GM18519 (cell line): Measurements from ENCODE around the gene ZNF142.

Experiments used
- ATAC-seq: cut with Tn5 transposase; IDR thresholded peaks from one replicate; pipeline ENCODE4 v1.9.1; 2021; ENCODE audit warnings: mild to moderate bottlenecking, moderate library complexity; ENCODE audit not compliant: unreplicated experiment, low FRiP score

The ZNF142 gene

GRCh38 chr2:218648088-218648786 is 11.2 kb downstream of the ZNF142 start:
- ATAC-seq: no peak

GRCh38 chr2:218645126-218645525 is 14.3 kb downstream of the ZNF142 start:
- no peak for ATAC-seq

DNA sequence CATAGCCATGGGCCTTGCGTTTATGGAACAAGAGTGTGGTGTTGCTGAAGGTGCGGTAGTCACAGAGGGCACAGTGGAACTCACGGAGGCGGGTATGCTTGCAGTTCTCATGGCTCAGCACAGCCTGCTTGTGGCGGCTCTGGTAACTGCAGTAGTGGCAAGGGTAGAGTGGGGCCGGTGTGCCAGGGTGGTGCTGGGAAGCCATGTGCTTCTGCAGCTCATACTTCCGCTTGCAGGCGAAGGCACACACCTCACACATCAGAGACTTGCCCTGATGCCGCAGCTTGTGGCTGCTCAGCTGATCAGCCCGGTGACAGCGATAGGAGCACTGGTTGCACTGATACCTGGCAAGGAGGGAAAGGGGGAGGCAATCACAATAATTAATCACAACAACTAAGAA is 14.7 kb downstream of the ZNF142 start:
- no peak for ATAC-seq

DNA sequence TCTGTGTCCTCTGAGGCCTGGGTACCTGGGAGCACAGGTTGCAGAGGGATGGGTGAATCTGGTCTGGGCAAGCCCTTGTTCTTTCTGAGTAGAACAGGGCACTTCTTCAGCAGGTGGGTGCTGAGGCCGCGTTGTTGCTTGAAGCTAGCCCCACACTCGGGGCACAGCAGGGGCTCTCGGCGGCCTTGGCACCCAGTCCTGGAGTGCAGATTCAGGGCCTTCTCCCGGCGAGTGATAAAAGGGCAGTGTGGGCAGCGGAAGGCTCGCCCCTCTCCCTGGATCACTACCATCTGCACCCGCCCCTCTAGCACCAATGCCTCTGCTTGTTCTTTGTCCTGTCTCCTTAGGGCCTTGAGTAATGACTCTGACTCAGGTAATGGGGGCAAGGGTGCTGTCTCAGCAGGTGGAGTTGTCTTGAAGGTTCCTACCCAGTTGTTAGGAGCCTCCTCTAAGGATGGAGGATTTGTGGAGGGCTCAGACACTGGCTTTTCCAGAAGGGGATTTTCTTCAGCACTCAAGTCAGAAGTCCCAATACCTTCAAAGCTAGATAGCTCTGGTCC is 15.6 kb downstream of the ZNF142 start:
- ATAC-seq: no peak

DNA sequence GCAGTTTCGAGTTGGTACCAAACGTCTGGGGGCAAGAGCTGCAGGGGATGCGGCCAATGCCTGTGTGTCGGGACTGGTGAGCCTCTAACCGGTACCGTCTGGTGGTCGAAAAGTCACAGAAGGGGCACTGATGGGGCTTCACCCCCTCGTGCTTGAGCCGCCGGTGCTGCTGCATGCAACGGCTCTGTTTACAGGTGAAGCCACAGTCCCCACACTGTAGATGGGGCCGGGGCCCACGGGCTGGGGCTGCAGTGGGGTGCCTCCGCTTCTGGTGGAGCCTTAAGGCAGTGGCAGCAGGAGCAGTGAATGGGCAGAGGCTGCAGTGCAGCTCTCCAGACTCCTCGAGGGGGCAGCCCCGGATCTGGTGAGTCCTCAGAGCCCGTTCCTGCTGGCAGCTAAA is 16.6 kb downstream of the ZNF142 start:
- ATAC-seq: no peak

GRCh38 chr2:218642121-218642656 is 17.2 kb downstream of the ZNF142 start:
- ATAC-seq: no peak

DNA sequence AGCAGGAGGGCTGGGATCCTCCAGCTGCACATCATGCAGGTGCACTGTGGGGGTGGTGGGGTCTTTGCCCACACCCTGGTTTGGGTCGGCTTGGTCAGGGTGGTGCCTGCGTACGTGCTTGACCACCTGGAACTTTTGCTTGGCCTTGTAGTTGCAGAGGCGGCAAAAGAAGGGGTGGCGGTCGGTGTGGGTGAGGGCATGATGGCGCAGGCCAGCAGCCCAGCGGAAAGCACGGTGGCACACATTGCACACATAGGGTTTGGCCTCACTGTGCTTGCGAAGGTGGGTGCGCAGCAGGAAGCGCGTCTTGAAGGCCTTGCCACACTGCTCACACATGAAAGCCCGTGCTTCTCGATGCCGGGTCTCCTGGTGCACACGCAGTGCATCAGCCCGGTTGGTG is 21.1 kb downstream of the ZNF142 start:
- no peak for ATAC-seq

DNA sequence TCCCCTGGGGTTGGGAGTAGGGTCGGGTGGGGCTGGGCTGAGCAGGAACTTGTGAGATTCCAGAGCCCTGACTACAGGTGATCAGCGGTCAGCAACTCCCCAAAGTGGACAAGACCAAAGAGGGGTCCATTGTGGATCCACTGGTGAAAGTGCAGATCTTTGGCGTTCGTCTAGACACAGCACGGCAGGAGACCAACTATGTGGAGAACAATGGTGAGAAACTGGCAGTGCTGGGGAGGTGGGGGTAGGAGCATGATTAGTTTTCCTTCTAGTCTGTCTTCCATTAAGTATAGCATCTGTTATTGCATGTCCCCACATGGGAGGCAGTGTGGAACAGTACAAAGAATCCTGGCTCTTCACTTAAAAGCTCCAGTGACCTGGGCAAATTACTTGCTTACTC is 23.7 kb downstream of the ZNF142 start:
- no peak for ATAC-seq

DNA sequence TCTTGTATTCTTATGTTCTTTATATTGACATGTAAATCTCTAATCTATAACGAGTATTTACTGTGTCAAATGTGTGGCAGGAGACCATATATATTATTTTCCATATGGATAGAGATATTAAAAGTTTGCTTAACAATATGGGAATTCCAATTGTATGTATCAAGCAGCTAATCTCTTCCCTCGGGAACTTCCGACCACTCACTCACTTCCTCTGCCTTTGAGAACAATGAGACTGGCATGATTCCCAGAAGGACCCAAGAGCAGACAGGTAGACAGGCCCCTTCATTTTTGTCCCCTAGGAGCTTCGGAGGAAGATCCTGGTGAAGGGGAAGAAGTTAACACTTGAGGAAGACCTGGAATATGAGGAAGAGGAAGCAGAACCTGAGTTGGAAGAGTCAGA is 27.6 kb downstream of the ZNF142 start:
- ATAC-seq: no peak

DNA sequence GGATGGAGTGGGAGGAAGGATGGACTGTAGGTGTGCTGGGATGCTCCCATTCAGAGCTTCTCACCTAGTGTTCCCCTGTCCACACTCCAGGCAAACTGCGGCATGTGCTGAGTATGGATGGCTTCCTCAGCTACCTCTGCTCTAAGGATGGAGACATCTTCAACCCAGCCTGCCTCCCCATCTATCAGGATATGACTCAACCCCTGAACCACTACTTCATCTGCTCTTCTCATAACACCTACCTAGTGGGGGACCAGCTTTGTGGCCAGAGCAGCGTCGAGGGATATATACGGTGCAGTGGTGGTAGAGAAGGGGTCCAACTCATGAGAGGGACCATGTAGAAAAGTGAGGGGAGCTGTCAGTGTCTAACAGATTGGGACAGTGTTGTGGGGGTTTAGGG is 31.5 kb downstream of the ZNF142 start:
- ATAC-seq: no peak

- ATAC-seq: no peak
Measured at GRCh38 chr2:218626369-218626768, 33.1 kb downstream of the ZNF142 start.

GRCh38 chr2:218623366-218623705 is 36.1 kb downstream of the ZNF142 start:
- no peak for ATAC-seq

GRCh38 chr2:218622606-218623365 is 36.6 kb downstream of the ZNF142 start:
- no peak for ATAC-seq

DNA sequence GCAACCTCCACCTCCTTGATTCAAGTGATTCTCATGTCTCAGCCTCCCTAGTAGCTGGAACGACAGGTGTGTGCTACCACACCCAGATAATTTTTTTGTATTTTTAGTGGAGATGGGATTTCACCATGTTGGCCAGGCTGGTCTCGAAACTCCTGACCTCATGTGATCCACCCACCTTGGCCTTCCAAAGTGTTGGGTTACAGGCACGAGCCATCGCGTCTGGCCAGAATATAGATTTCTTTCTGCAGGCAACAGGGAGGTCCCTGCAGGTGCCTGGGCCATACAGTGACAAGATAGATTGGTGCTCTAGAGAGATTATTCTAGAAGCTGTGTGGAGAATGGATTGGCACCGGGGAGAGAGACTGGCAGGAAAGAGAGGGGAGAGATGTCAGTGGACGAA is 38.4 kb downstream of the ZNF142 start:
- no peak for ATAC-seq

DNA sequence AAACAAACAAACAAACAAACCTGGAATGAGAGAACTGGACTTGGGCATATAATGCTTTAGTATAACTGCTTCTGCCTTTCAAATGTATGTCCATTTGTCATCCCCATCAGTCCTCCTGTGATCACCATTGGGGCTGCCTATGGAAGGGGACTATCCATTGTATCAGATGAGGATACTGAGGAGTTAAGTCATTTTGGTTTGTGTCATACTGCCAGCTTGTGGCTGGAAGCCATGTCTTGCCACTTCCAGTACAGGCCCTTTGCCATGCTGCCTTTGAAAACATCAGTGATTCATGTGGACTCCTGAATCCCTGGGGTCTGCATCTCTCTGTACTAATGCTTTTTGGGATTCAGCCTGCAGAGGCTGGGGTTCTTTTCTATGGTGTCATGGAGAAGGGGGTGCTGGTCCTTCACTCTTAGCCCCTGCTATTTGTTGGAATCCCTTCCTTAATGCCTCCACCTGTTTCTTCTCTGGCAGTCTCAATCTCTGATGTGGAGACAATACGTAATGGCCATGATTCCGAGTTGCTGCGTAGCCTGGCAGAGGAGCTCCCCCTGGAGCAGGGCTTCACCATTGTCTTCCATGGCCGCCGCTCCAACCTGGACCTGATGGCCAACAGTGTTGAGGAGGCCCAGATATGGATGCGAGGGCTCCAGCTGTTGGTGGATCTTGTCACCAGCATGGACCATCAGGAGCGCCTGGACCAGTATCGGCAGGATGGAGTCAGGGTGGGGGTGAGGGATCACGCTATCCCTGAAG is 41.1 kb downstream of the ZNF142 start:
- ATAC-seq: no peak

GRCh38 chr2:218615868-218616315 is 43.5 kb downstream of the ZNF142 start:
- no peak for ATAC-seq

DNA sequence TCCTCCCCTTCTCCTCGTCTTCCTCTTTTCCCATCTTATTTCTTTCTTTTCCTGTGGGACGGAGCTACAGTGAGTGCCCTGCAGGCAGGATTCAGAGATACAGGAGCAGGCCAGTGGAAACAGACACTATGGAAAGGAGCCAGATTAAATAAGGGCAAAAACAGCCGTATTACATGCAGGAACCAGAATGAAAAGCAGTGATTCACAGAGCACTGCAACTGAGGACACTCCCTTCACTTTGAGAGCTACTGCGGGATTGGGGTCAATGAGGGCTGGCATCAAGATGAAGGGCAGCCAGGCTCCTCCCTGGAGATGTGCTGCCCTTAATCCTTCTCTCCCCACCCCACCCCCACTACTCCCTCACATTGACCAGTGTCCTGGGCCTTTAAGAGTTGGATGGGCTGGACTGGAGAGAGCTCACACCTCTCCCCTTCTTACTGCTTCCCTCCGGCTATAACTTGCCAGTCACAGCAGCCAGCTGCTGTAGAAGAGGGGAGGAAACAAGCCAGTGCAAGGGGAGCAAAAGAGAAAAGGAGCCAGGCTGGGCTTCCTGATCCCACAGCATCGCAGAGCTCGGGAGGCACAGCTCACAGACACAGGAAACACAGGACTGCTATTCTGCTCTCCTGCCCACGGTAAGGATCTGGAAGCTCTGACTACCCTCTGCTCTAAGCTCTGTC is 51.8 kb downstream of the ZNF142 start, which contains the start of gene PLCD4:
PLCD4 (plus strand) TSS at position 464 of the 680 bp plus-strand sequence. CDS start 7,841 bp downstream, outside the sequence.
- no peak for ATAC-seq

DNA sequence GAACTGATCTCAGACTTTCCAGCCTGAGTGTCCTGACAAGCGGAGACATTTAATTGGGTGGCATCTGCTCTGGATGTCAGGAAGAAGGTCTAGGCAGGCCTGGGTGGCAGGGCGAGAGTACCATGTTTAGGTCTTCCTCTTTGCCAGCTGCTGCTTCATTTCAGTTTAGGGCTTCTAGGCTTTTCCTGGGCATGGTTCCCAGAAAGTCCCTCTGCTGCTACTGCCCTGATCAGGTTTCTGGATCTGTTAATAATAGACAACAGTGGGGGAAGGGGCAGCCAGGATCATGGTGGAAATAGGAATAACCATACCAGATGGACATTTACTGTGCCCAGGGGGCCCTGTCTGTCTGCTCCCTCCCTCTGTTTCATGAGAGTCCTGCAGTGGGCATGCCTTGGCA is 54.0 kb downstream of the ZNF142 start:
- ATAC-seq: no peak
